Coronary artery (tissue), 2 donors: ENCODE data around the gene ADORA2A.

Experiments
- DNase-seq: peaks from one replicate; pipeline ENCODE4 v3.0.0-alpha.2; 2017; ENCODE audit warnings: low spot score
- H3K27ac ChIP-seq, 2 donors: fragments of 200-600 bp; sonication (generic); one replicate each; pipeline ENCODE4 v1.5.1; 2016 to 2019
- H3K4me3 ChIP-seq: fragments of 200-600 bp; sonication (generic); 2 replicates; pipeline ENCODE4 v1.5.1; 2016; ENCODE audit warnings: mild to moderate bottlenecking, moderate library complexity
- CTCF ChIP-seq: fragments of 200-600 bp; sonication (generic); IDR thresholded peaks from one replicate; pipeline ENCODE4 v1.5.1; 2019; ENCODE audit warnings: antibody characterized with exemption

ADORA2A gene

GRCh38 chr22:24413736-24414385 is 13.5 kb upstream of the ADORA2A start:
- no peak for TF ChIP-seq CTCF
- Histone ChIP-seq H3K4me3 (no peak overlapping the region), H3K27ac (no peak overlapping the region)
- no peak for DNase-seq

- Histone ChIP-seq H3K27ac (no peak overlapping the region), H3K4me3 (no peak overlapping the region)
- TF ChIP-seq CTCF, result no peak
- DNase-seq, result no peak
Observed at GRCh38 chr22:24414523-24414922, 12.9 kb upstream of the ADORA2A start.

GRCh38 chr22:24414984-24415945 is 12.1 kb upstream of the ADORA2A start:
- DNase-seq, result no peak
- TF ChIP-seq CTCF, result no peak
- H3K4me3 ChIP-seq, result no peak overlapping the region
- H3K27ac ChIP-seq, result no peak overlapping the region

GRCh38 chr22:24416095-24416494 is 11.3 kb upstream of the ADORA2A start:
- Histone ChIP-seq H3K4me3 (no peak overlapping the region), H3K27ac (no peak overlapping the region)
- TF ChIP-seq CTCF, result no peak
- no peak for DNase-seq

GRCh38 chr22:24416611-24417010 is 10.8 kb upstream of the ADORA2A start:
- Histone ChIP-seq H3K27ac (no peak overlapping the region), H3K4me3 (no peak overlapping the region)
- DNase-seq, result no peak
- TF ChIP-seq CTCF, result no peak

GRCh38 chr22:24417200-24417599 is 10.2 kb upstream of the ADORA2A start:
- DNase-seq, result no peak
- Histone ChIP-seq H3K4me3 (no peak overlapping the region), H3K27ac (no peak overlapping the region)
- TF ChIP-seq CTCF, result no peak
